NAMALWA (cell line): ENCODE results near the gene ARHGDIB.
A peak's percentile ranks its signal among the peaks of the same experiment; 100 is the strongest.

Experiments used
- DNase-seq: peaks from one replicate; pipeline ENCODE4 v3.0.0-alpha.2; 2015; ENCODE audit warnings: low spot score

ARHGDIB gene

GRCh38 chr12:14961466-14962152 is at the start of gene ARHGDIB:
Gene ARHGDIB (minus strand): TSS chr12:14961601. CDS start chr12:14950712, 10,889 bp downstream.
- peak; percentile 98 for DNase-seq

GRCh38 chr12:15011162-15011561 is 49.8 kb upstream of the ARHGDIB start:
- DNase-seq = peak; percentile 49

GRCh38 chr12:15007551-15007950 is 46.1 kb upstream of the ARHGDIB start:
- DNase-seq = no peak

GRCh38 chr12:15005064-15005463 is 43.7 kb upstream of the ARHGDIB start:
- no peak for DNase-seq

GRCh38 chr12:15004421-15004820 is 43.0 kb upstream of the ARHGDIB start:
- DNase-seq = no peak

GRCh38 chr12:15001733-15002382 is 40.5 kb upstream of the ARHGDIB start:
- DNase-seq = no peak

- no peak for DNase-seq
Observed at GRCh38 chr12:15000575-15000974, 39.2 kb upstream of the ARHGDIB start.

- DNase-seq = no peak
Observed at GRCh38 chr12:14999695-15000365, 38.4 kb upstream of the ARHGDIB start.

GRCh38 chr12:14999021-14999694 is 37.8 kb upstream of the ARHGDIB start:
- DNase-seq = no peak

- DNase-seq = no peak
Observed at GRCh38 chr12:14997998-14998397, 36.6 kb upstream of the ARHGDIB start.

- DNase-seq = peak; percentile 83
Observed at GRCh38 chr12:14995583-14996425, 34.4 kb upstream of the ARHGDIB start.

- DNase-seq = no peak
Observed at GRCh38 chr12:14994610-14995009, 33.2 kb upstream of the ARHGDIB start.

- no peak for DNase-seq
Observed at GRCh38 chr12:14993537-14994266, 32.3 kb upstream of the ARHGDIB start.

- DNase-seq = no peak
Observed at GRCh38 chr12:14993117-14993516, 31.7 kb upstream of the ARHGDIB start.

- no peak for DNase-seq
Observed at GRCh38 chr12:14992673-14993072, 31.3 kb upstream of the ARHGDIB start.

GRCh38 chr12:14991069-14991468 is 29.7 kb upstream of the ARHGDIB start:
- no peak for DNase-seq

GRCh38 chr12:14989790-14990189 is 28.4 kb upstream of the ARHGDIB start:
- peak; percentile 30 for DNase-seq

GRCh38 chr12:14988035-14988434 is 26.6 kb upstream of the ARHGDIB start:
- no peak for DNase-seq

- DNase-seq = no peak
Observed at GRCh38 chr12:14986449-14986848, 25.0 kb upstream of the ARHGDIB start.

- no peak for DNase-seq
Observed at GRCh38 chr12:14984766-14985285, 23.4 kb upstream of the ARHGDIB start.

- no peak for DNase-seq
Observed at GRCh38 chr12:14984036-14984435, 22.6 kb upstream of the ARHGDIB start.
